ENCODE results near the gene SYT7.

Gene SYT7

GRCh38 chr11:61607920-61608599, 27.2 kb upstream of the SYT7 start:
- DNase-seq = no peak

DNA sequence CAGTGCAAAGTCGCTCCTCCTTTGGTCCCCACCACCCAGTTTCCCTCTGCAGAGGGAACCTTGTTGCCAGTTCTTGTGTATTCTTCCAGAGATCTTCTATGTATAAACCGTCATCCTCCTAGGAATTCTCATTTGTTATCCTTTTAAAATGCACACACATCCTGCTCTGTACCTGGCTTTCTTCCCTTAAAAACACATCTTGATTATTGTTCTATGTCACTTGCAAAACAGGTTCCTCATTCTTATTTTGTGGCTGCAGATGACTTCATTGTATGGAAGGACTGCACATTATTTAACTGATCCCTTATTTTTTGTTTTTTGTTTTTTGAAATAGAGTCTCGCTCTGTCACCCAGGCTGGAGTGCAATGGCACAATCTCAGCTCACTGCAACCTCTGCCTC, 26.6 kb upstream of the SYT7 start:
- DNase-seq = no peak

GRCh38 chr11:61603667-61604066, 22.8 kb upstream of the SYT7 start:
- DNase-seq = no peak

- no peak for DNase-seq
These were observed 22.1 kb upstream of the SYT7 start for GRCh38 chr11:61602775-61603569.

- DNase-seq = no peak
These were observed 20.6 kb upstream of the SYT7 start for GRCh38 chr11:61601512-61601911.

- no peak for DNase-seq
These were observed 19.3 kb upstream of the SYT7 start for GRCh38 chr11:61599968-61600710.

GRCh38 chr11:61598886-61599868, 18.3 kb upstream of the SYT7 start:
- DNase-seq = no peak

DNA sequence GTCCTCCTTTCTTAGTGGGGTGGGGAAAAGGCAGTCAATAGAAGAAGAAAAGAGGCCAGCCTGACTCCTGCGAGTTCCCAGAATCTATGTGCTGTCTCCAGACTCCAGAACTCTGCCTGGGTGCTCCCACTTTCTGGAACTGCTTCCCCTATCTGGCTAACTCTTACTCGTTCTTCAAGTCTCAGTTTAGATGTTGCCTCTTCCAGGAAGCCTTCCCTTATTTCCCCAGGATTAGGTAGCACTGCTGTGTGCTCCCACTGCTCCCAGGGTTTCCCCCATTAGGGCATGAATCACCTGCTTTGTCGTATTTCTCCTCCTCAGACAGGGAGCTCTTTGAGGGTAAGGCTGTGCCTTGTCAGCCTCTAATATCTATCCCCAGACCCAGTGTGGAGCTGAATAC, 17.5 kb upstream of the SYT7 start:
- no peak for DNase-seq

DNA sequence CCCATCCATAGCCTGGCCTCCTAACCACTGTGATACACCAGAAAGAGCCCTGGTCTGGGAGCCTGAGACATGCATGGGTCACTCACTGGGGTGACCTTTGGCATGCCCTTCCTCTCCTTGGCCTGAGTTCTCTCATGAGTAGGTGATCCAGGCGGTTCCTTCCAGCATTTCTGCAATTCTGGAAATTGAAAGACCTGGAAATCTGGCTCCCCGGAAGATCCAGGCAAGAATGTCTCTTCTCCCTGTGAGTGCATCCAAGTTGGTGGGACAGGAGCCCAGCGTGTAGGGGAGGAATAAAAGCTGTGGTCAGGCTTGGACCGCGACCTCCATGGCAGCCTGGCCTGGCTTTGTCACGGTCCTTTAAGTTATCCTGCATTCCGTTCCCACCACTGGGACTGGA, 16.1 kb upstream of the SYT7 start:
- no peak for DNase-seq

DNA sequence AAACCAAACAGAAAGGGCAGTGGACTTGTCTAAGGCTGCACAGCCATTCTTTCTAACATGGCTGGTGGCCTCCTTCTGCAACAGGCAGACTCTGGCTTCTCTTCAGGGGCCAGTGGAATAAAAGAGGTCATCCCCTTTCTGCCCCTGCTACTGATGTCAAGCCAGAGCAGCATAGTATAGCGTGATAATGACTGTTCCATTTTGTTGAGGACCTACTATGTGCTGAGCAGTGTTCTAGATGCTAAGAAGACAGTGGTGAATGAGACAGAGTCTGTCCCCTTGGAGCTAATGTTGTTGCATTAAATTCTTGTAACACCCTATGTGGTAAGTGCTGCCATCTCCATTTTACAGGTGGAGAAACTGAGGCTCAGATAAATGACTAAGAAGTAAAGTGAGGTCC, 15.7 kb upstream of the SYT7 start:
- DNase-seq = no peak

DNA sequence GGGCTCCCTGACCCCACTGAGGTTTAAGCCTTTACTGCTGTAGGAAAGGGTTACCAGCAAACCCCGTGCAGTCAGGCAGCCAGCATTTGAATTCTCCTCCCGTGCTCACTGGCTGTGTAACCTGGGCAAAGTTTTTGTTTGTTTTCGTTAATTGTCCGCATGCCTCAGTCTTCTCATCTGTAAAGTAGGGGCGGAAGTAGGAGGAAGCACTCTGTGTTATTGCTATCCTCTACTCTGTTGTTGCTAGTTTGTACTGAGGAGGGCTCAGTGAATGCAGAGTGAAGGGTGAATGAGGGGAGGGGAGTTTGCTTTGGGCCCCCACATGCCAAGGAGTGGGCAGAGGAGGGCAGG, 14.0 kb upstream of the SYT7 start:
- no peak for DNase-seq

DNA sequence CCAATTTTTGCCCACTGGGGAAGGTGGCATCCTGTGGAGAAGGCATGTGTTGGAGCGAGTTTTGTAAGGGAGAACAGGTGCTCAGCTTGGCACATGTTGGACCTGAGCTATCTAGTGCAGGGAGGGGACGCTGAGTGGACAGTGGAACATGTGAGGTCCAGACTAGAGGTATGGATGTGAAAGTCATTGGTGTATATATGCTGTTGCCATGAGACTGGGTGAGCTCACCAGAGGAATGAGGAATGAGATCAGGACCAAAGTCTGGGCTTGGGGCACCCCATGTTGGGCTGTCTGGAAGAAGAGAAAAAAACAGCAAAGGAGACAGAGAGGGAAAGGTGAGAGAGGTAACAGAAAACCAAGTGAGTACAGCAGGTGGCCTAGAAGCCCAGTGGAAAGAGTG, 12.3 kb upstream of the SYT7 start:
- no peak for DNase-seq

GRCh38 chr11:61592176-61592575, 11.3 kb upstream of the SYT7 start:
- DNase-seq = no peak

DNA sequence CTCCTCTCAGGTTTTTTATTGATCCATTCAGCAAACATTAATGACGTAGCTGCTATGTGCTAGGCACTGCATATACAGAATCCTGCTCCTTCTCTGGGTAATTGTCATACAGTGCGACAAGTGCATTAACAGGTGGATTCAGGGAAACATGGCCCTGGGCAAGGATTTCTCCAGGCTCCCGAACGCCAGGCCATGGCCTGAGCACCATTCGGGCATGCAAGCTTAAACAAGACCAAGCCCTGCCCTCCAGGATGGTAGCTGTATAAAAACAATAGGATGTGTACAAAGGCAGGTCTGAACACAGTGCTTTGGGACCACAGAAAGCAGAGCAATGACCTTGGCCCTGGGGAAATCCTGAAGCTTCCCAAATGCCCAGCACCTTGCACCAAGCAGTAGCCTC, 9.1 kb upstream of the SYT7 start:
- no peak for DNase-seq

DNA sequence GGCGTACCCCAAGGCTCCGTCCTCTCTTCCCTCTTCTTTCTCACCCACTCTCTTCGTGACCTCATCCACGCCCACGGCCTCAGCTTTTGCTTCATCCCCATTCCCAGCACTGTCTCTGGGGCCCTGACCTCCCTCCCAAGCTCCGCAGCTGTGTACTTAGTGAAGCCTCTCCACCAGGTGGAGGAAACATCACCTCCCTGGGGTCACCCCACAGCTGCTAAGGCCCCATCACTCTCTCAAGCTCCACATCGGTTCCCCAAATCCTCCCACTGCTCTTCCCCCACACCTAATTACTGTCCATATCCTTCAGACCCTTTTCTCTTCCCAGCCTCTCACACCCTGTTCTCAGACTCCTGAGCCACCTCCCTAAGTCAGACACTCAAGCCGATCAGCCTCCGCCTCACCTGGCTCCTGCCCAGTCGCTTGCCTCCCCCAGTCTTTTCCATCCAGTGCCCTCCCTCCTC, 7.9 kb upstream of the SYT7 start:
- DNase-seq = peak; percentile 12 to 18

- DNase-seq = peak; percentile 76 to 80
These were observed 7.3 kb upstream of the SYT7 start for GRCh38 chr11:61587951-61588727.

GRCh38 chr11:61587541-61587941, 6.7 kb upstream of the SYT7 start:
- peak; percentile 20 to 34 for DNase-seq

GRCh38 chr11:61586792-61587430, 6.0 kb upstream of the SYT7 start:
- no peak for DNase-seq

DNA sequence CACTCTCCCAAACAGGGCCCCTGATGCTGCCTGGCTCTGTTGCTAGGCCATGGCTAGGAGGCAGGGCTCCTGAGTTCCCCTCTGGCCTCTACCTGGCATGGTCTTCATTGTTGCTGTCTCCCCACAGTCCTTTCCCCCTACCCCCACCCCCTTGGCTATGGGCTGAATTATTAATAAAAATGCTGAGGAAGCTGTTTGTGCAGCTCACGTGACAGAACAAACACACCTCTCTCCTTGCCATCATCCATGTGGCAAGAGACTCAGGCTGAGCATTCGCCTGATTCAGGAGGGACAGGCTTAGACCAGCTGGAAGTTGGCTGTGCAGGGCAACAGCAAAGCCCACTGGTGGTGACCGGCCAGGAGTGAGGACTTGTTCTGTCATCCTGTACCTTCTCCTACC, 4.2 kb upstream of the SYT7 start:
- DNase-seq = no peak

DNA sequence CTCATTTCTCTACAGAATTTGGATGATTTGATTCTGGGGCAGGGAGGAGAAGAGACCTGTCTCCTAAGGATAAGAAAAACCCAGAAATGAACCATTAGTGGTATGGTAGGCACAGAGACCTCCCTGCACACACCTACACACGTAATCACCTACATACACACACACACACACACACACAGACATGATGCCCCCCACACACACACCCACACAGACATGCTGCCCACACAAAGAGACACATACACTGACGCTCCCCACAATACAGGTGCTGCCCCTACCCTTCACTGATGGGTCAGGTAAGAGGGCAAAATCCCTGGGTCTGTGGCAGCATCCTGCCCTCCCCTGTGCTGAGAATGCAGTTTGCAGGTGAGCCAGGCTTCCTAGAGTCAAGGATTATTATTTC, 1.1 kb upstream of the SYT7 start:
- no peak for DNase-seq

DNA sequence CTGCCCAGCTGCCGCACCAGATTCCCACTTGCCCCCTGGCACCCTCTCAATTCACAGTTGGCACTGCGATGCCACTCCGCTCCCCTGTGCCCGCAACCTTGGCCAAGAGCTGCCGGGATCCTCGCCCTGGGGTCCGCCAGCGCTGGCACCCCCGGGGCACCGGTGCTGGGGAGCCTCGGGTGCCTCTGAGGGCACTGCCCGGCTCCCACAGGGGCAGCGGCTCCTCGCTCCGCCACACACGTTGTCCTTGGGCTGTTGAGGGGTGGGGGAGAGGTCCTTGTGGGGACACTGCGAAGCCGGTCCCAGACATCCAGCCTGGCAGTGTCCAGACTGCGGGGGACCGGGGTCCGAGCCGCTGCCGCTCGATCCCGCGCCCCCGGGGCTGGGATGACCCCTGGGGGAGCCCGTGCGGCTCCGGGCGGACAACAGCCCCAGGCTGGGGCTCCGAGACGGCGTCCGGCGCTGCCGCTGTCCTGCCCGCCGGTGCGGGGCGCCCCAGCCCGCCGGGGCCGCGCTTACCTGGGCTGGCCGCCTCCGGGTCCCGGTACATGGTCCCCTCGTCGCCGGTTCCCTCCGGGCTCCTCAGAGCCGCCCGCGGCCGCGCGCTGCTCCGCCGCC, 496 bp downstream of the SYT7 start:
- DNase-seq = no peak

All from activated CD4-positive, alpha-beta T cell treated with anti-CD3 and anti-CD28 coated beads, Interleukin-2, amount 50 U/mL, for 48 hours (primary cell).